Central memory CD4-positive, alpha-beta T cell (primary cell): Measurements from ENCODE around the gene TMEM179.

Experiments used
- DNase-seq: peaks from one replicate; pipeline ENCODE4 v3.0.0; 2022

Gene TMEM179

DNA sequence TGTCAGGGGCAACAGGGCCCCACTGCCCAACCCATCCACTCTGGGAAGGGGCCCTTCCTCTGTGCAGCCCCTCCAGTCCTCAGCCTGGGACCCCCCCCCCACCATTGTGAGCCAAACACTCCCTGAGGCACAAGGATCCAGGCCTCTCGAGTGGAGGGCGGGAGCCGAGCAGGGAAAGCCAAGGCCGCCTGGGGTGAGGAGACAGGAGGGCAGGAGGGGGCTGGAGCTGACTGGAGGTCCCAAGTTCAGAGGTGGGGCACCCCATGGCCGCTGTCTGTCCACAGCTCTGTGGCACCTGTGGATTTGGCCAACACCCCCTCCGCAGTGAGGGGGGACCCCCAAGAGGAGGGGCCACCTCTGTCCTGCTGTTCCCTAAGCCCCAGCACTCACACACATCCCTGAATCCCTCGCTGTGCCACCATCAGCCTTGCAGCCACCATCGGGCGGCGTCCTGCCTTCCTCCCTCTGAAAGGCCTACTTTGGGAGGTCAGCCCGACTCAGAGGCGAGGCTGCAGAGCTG, 50.4 kb downstream of the TMEM179 start:
- no peak for DNase-seq

DNA sequence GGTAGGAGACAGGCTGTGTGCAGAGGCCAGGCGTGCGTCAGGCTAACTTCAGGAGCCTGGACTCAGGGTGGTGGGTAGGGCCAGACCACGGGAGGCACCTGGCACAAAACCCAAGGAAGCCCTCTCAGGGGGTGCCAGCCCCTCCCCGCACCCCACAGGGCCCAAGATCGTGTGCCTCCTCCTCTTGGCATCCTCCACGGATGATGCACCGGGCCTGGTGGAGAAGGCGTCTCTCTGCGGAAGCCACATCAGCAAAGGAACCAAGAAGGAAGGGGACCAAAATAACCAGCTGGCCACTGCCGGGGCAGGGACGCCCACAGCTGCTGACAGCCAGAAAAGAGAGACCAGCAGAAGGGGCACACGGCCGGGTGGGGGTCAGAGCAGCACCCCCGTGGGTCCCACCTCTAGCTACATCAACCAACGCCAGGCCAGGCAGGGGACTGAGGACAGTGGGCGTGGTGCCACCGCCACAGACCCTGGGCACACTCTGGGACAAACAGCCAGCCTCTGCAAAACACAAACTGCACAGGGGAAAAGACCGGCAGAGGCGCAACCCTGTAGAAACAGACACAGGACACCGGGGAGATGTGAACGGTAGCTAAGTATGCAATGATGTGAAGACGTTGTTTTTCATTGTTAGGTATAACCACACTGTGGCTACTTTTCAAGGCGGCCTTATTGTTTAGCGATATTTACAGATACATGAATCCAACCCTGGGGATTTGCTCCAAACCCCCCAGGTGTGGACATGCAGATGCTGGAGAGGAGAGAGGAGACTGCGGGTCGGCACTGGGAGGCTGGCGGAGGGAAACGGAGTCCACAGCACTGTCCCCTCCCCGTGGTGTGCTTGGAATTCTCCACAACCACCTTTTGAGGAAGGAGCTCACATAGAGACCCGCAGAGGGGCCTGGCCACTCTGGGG, 51.1 kb downstream of the TMEM179 start:
- DNase-seq: no peak

DNA sequence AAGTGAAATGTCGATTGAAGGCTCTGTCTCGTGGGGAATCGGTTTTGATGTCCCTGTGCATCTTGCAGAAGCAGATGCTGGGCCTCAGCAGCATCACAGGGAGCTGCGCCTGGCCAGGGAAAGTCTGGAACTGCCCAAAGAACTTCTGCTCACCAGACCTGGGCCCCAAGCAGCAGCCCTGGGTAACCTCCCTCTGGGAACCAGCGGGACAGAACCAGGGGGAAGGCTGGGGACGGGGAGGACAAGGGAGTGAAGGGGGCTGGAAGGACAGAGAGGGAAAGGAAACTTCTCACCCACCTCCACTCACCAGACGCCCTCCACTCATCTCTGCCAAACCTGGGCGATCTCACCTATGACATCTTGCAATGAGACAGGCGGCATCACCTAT, 51.8 kb downstream of the TMEM179 start:
- no peak for DNase-seq

DNA sequence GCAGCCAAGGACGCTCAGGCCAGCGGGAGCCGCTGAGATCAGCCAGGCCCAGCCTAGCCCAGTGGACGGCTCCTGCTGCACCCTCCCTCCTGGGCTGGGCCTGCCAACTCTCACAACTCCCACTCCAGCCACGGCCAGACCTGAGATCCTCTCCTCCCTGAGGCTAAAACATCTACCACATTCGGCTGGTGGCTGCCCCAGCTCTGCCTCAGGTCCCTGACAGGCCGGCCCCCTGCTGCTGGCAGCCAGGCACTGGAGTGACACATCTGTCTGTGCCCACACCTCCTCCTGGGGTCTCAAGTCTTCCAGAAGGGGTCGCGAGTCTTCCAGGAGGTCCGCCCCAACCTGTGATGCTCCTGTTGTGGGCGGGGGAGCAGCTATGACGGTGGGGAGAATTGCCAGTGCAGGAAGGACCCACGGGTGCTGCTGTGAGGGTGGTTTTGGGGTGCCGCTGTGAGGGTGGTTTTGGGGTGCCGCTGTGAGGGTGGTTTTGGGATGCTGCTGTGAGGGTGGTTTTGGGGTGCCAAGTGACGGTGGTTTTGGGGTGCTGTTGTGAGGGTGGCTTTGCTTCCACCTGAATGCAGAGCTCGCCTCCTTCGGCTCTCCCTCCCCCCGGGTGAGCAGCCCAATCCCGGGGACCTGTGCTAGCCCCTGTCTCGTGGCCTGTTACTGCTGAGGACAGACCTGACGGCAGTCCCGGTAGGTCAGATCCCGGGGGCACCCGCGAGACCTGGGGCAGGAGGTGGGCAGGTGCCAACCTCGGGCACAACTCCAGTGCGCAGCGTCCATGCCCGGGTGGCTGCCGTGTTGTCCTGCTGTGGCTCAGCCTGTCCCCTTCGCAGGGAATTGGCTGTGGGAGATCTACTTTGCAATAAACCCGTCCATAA, 52.5 kb downstream of the TMEM179 start:
- no peak for DNase-seq

DNA sequence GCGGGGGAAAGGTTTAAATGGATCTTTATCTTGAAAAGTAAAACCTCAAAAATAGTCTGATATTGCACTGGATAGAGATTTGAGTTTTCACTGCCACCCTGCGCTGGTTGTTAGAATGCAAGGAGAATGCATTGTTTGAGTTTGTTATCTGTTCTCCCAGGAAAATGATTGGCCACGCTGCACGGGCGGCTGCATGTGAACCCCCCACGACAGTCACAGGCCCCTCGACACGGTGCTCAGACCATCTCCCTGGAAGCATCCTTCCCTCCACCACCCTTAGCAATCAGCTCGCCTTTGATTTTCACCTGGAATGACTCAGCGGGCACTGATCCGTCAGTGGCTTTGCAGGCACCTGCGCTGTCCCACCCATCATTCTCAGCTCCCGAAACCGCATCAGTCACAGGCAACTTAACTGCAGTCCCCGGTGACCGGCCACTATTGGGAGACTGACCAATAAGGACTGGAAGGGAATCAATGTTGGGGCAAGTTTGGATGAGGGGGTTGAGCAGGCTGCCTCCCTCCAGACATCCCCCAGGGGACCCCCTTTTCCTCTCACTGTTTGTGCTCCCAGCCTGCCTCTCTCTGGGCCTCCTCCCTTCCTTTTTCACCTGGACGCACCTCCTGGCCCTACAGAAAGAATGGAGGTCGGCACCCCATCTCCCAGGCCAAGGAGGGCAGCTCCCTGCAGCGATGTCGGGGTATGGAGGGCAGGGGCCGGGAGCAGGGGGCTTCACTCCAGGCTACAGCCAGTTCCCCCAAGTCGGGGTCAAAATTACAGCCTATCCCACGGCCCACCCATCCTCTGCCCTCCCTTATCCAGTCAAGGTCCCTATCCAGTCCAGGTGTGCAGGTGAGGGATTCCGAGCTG, 53.5 kb downstream of the TMEM179 start:
- no peak for DNase-seq

DNA sequence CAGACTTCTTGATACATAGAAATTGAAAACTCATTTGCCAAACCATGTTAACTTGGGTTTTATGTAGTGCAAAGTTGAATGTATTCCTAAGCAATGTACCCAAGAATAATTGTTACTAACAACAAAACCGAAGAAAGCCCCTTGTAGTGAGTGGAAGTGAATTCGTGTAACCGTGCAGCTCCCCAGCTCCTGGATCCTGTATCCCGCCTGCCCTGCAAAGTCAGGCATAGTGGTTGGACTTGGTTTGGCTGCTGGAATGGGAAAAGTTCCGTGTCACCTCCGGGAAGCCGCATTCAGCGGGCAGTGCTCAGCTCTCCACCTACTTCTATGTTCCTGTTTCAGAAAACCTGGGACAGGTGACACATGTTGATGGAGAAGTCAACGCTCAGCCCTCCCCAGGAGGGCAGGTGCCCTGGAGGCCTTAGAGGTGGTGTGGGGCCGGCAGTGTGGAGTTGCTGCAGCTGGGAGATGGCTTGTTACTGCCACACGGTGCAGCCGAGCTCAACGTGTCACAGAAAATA, 54.2 kb downstream of the TMEM179 start:
- DNase-seq: no peak

DNA sequence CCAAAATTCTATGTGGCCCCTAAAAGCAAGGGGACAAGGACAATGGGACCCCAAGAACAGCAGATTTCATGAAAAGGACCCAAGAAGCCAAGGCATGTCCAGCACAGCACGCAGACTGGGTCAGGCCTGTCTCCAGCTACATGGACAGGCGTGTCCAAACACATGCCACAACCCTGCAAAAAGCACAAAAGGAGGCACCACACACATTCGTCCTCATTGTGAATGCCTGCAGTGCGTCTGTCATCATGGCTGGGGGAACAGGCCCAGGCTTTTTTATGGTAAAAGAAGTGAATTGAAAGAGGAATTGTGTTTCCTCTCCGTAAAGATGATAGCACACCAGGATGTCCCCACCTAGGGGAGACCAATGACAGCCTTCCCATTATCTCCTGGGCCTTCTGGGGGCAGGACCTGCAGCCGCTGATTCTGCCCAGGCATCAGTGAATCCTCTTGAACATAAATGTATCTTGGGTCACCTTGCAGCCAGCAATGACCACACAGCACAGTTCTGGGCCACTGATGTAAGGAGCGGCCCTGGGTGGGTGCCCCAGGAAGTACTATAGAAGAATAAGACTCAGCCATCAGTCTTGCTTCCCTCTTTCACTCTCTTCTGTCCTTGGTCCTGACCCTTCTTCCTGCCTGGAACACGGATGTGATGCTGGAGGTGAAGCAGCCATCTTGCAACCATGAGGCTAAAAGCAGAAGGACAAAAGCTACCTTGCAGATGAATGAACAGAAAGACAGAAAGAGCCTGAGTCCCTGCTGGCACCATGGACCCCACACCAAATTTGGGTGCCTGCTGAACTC, 54.8 kb downstream of the TMEM179 start:
- DNase-seq: no peak

DNA sequence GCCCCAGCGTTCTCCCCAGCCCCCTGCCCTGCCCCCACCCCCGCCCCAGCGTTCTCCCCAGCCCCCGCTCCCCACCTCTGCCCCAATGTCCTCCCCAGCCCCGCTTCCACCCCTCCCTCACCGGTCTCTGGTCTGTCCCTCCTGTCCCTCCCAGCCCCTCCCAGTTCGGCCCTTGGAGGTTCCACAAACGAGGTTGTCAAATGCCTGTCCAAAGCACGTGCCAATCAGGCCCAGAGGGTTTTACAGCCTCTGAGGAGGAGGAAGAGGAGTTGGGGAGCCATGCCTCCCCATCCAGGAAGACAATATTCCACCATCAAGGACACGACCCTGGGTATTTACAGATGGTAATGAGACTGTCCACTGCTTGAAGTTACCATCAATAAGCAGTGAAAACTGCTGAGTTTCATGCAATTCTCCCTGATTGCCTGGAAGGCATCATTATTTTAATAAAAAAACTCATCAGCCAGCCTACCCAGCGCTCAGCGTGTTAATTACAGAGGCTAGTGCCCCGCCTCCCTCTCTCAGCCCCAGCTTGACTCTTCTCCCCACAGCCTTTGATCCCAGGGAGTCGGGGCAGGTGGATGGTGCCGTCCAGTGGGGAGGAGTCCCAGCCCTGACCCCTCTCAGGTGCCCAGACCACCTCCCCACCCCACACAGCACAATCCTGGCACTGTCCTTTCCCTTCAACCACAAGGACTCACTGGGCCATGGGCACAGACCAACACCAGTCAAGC, 55.6 kb downstream of the TMEM179 start:
- DNase-seq: no peak

DNA sequence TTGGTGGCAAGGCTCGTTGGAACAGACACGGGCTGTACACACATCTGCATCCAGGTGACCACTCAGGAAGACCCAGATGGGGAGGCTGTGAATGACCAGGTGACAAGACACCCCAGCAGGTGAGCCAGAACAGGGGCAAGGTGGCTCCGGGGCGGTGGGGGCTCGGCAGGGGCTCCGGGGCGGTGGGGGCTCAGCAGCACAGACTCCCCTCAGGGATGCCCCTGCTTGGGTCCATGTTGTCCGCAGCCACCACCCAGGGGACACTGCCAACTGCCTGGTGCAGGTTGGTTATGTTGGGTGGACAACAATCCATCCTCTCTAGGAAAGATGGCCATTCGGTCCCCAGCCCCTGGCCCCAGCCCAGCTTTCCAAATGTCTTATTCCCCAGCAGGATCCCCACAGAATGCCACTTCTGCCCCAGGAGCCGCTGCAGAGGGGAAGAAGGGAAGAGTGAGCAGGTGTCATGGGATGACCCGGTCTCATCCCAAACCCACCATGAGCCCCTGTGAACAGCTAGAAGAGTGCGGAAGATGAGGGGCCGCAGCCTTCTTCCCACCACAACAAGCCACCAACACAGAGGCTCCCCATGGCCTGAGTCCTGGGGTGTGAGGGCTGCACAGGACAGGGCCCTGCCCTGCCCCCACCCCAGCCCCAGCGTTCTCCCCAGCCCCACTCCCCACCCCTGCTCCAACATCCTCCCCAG, 56.4 kb downstream of the TMEM179 start:
- no peak for DNase-seq

DNA sequence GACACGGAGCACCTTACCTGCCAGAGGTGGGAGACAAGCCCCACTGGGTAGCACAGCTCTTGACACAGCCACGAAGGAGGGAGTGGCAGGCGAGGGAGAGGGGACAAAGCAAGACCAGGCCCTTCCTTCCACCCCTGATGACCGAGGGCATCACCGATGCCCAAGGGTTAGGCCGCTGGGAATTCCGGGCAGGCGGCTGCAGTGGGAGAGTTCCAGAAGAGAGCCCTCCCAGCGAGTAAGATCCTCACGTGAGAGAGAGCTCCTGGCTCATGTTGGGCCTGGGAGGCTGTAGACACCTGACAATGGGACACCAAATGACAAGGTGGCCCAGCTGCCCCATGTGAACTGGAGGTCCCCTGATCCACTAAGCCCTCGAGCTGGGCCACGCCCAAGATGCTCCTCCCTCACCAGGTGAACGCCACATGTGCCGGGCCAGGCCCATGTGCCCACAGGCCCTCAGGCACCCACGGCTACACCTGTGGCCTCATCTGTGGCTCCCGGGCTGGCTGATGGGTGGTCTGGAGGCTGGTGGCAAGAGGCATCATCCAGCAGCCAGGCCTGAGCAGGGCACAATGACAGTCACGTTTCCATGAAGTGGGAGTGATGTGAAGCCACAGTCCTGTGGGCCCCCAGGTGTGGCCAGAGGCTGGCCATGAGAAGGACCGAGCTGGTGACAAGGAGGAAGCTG, 57.1 kb downstream of the TMEM179 start:
- no peak for DNase-seq

DNA sequence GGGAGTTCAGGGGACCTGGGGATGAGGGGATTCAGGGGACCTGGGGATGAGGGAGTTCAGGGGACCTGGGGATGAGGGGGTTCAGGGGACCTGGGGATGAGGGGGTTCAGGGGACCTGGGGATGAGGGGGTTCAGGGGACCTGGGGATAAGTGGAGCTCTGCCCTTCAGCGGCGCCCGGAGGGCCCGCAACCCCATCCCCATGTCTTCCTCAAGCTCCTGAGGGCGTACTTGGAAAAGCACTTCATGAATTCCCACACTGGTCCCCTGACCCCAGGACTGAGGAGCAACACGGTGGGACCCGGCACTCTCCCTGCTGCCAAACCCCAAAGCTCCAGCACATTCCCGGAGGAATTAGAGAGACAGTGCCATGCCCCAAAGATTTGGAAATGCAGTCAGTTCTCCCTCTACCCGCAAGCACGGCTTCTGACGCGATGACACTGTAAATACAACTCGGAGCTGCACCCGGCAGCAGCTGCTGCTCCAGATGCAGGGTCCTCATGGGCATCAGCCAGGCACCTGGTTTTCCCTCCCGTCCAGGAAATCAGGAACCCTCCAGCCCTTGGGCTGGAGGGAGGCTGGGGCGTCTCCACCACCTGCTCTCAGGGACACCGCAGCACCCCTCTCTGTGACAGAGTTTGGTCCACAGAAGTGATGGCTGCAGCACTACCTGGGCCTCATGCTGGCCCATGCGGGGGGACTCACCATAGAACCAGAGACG, 57.8 kb downstream of the TMEM179 start:
- no peak for DNase-seq

DNA sequence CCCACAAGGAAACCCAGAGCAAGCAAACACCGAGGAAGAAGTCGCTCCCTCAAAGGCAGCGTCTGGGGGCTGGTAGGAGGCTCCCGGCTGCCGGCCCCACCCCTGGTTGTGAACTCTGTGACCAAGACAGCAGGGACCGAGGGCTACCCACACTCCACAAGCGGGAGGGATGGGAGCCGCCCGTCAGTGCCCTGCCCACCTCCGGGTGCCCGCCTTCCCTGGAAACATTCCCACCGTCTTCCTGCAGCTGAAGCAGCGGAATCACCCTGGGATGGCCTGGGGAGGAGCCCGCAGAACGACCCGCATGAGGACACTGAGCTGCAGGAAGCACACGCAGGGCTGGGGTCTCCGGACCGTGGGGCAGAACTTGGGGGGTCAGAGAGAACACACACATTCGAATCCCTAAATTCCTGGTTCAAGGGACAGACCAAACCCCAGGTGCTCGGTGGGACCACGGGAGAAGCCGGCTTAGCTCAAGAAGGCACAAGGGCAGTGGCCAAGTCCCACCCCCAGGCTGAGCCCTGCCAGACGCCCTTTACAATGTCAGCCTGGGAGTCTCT, 58.5 kb downstream of the TMEM179 start:
- DNase-seq: no peak

DNA sequence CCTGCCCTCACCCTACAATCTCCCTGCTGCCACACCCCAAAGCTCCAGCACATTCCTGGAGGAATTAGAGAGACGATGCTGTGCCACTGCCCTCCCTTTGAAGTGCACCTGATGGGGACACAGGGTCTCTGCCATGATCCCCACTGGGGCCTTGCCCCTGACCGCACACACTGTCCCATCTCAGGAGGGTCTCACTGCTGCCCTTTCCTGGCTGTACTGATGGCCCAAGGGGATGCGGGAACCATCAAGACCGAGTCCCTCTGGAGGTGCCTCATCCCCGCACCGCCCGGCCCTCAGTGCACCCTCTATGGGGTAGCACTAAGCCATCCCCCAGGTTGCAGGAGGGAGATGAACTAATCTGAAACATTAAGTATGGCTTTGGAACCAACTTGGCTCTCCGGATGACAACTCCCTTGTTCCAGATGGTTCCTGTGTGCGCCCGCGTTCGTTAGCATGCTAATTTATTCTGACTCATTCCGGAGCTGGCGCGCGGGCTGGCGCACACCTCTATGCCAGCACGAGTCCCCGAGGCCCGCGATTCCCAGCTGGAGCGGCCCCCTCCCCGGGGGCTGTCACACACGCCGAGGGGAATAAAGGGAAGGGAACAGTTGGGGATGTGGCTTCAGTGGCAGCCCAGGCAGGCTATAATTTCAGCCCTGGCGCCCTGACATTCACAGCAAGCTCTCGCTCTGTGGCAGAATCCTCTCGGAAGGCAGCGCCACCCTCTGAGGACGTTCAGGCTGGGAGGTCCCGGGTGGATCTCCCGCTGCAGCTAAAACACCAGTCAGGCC, 59.2 kb downstream of the TMEM179 start:
- no peak for DNase-seq

DNA sequence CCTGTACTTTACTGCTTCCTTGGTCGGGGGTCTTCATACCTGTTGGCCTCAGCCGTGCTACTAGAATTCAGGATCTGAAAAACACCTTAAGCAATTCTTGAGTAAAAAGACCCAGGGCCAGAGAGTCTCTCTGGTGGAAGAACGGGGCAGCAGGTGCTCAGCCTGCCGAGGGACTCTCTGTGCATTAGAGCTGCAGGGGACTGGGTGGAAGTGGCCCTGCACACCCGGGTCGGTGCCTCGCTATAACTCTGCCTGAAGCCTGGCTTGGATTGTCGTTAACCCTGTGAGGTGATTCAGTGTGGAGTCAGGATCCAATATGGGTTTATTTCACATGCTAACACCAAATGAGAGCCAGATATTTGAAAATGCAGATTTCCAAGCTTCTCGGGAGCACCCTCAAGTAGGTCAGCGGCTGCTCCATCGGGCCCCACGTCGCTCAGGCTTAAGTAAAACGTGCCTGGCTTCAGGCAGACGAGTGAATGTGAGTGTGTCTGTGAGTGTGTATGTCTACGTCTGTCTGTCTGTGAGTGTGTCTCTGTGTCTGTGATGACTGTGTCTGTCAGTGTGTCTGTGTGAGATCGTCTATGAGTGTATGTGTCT, 60.1 kb downstream of the TMEM179 start:
- DNase-seq: no peak

DNA sequence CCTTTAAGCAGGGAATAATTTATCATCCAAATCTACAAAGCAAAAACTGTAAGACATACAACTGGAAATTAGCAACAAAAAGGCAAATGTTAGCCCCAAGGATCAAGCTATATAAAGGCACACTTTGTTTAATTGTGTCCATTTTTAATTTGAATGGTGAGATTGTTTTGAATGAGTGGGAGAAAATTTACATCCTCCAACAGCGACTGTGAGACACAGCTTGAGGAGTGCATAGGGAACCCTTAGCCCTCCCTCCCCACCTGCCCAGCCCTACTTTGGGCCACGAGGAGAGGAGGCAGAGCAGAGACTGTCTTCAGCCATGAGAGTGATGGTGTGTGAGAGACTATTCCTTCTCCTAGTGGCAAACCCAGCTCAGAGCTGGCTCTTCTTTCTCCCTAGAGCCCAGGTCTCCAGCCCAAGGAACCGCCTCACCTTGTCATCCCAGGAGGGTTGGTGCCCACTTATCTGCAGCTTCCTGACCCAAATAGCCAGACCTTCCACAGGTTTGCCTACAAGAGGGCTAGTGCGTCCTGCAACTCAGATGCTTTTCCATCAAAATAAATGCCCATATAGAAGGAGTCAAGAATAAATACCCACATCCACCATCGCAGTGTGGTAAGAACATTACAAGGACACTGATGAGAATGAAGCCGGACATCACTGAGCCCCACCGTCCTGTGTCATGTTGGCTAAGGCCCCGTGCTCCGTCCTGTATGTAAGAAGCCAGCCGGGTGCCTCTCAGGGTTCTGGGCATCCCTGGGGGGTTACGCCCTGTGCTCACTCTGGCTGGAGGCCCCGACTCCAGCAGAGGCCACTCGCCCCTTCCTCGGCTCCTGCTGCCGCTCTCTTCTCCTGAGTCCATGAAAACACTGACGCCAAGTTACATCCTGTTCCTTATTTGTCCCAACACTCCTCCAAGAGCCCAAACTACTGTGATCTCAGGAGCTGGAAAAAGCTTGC, 61.4 kb downstream of the TMEM179 start:
- DNase-seq: no peak
